HepG2 (cell line): ENCODE results near the gene NELFCD. TPM values are rescaled to one million over a fixed set of nuclear protein-coding genes. Genes with fewer than 3 reads are reported as not detected.

Source experiments
- ELF3 ChIP-seq: IDR thresholded peaks from 2 replicates; pipeline ENCODE4 v1.6.1; 2016; ENCODE audit warnings: missing genetic modification reagents, missing compliant biosample characterization
- HOXA3 ChIP-seq: sonication (generic); formaldehyde crosslinking; IDR thresholded peaks from 2 replicates; pipeline ENCODE4 v1.5.0; 2020; ENCODE audit warnings: missing genetic modification reagents
- HOXA7 ChIP-seq: sonication (generic); formaldehyde crosslinking; IDR thresholded peaks from 2 replicates; pipeline ENCODE4 v1.8.1; 2022; ENCODE audit warnings: mild to moderate bottlenecking, missing genetic modification reagents, moderate library complexity
- MAX ChIP-seq: IDR thresholded peaks from 2 replicates; pipeline ENCODE4 v1.6.1; 2012; ENCODE audit warnings: inconsistent platforms
- MEIS1 ChIP-seq: sonication (generic); formaldehyde crosslinking; IDR thresholded peaks from 2 replicates; pipeline ENCODE4 v1.9.0; 2021; ENCODE audit warnings: mild to moderate bottlenecking, missing genetic modification reagents, moderate library complexity, borderline replicate concordance
- MIER3 ChIP-seq: IDR thresholded peaks from 2 replicates; pipeline ENCODE4 v1.6.1; 2016; ENCODE audit warnings: missing compliant biosample characterization, borderline replicate concordance
- NFIB ChIP-seq: sonication (generic); formaldehyde crosslinking; IDR thresholded peaks from 2 replicates; pipeline ENCODE4 v1.9.0; 2021; ENCODE audit warnings: missing genetic modification reagents, mild to moderate bottlenecking, borderline replicate concordance
- PAX8 ChIP-seq: sonication (generic); formaldehyde crosslinking; IDR thresholded peaks from 2 replicates; pipeline ENCODE4 v1.8.0; 2022; ENCODE audit warnings: mild to moderate bottlenecking, missing genetic modification reagents, borderline replicate concordance
- SOX5 ChIP-seq: IDR thresholded peaks from 2 replicates; pipeline ENCODE4 v1.6.1; 2016; ENCODE audit warnings: borderline replicate concordance
- STAT6 ChIP-seq: sonication (generic); formaldehyde crosslinking; IDR thresholded peaks from 2 replicates; pipeline ENCODE4 v1.4.0; 2020; ENCODE audit warnings: missing genetic modification reagents, mild to moderate bottlenecking, borderline replicate concordance
- TCF7 ChIP-seq: sonication (generic); IDR thresholded peaks from 2 replicates; pipeline ENCODE4 v1.6.1; 2016; ENCODE audit warnings: antibody characterized with exemption, low read depth
- TOPORS ChIP-seq: sonication (generic); formaldehyde crosslinking; IDR thresholded peaks from 2 replicates; pipeline ENCODE4 v1.8.0; 2023; ENCODE audit warnings: mild to moderate bottlenecking, missing genetic modification reagents
- TSC22D2 ChIP-seq: sonication (generic); formaldehyde crosslinking; IDR thresholded peaks from 2 replicates; pipeline ENCODE4 v1.5.1; 2020; ENCODE audit warnings: missing genetic modification reagents, mild to moderate bottlenecking, borderline replicate concordance
- ZGPAT ChIP-seq: IDR thresholded peaks from 2 replicates; pipeline ENCODE4 v1.6.1; 2016; ENCODE audit warnings: mild to moderate bottlenecking
- ZNF17 ChIP-seq: sonication (generic); formaldehyde crosslinking; IDR thresholded peaks from 2 replicates; pipeline ENCODE4 v1.5.0; 2020; ENCODE audit warnings: mild to moderate bottlenecking, missing genetic modification reagents
- ZNF280B ChIP-seq: sonication (generic); formaldehyde crosslinking; IDR thresholded peaks from 2 replicates; pipeline ENCODE4 v1.5.0; 2020; ENCODE audit warnings: missing genetic modification reagents, mild to moderate bottlenecking, borderline replicate concordance
- ZNF281 ChIP-seq: sonication (generic); formaldehyde crosslinking; IDR thresholded peaks from 2 replicates; pipeline ENCODE4 v1.4.0; 2020; ENCODE audit warnings: missing genetic modification reagents, borderline replicate concordance
- ZNF383 ChIP-seq: sonication (generic); formaldehyde crosslinking; IDR thresholded peaks from 2 replicates; pipeline ENCODE4 v1.4.0; 2020; ENCODE audit warnings: missing genetic modification reagents, mild to moderate bottlenecking, borderline replicate concordance
- ZSCAN21 ChIP-seq: sonication (generic); formaldehyde crosslinking; IDR thresholded peaks from 2 replicates; pipeline ENCODE4 v1.8.0; 2022; ENCODE audit warnings: mild to moderate bottlenecking, missing genetic modification reagents, moderate library complexity, borderline replicate concordance
- polyA plus RNA-seq, 8 experiments: library from polyadenylated mRNA; depleted of rRNA in 3 of 8; stranded (reverse) in 7 of 8; unstranded in 1 of 8; fragments of >200 nt; fragmentation: Illumina TruSeq in 4 of 8; extraction: Trizol in 4 of 8; gene quantifications; 2 replicates each; pipeline versions ENCODE4 v1.2.1 to v1.2.3, GENCODE V29; 2011 to 2016; ENCODE audit warnings: low read depth in 4 of 8, missing spikeins in 1 of 8, mixed read lengths in 1 of 8; ENCODE audit not compliant: insufficient read depth in 1 of 8
- total RNA-seq, 5 experiments: library from RNA; depleted of rRNA; stranded (reverse); fragments of >200 nt; fragmentation: Illumina TruSeq; extraction: Trizol; gene quantifications; 2 replicates each; pipeline ENCODE4 v1.2.3, GENCODE V29; 2016; ENCODE audit warnings: low read depth in 1 of 5

NELFCD gene
- total and polyA plus RNA-seq, 2 of the 13 experiments (the other 11 are each of a cell fraction or from before 2014, with no cell fraction given) = 159 to 203 TPM

- peak; percentile 67 for TF ChIP-seq ELF3
- 0 out of 2 replicates have a peak, but pooled peaks have one; percentile 14 for TF ChIP-seq HOXA3 (CRISPR knock-in tag)
- no peak for TF ChIP-seq STAT6 (CRISPR knock-in tag)
- 0 out of 2 replicates have a peak, but pooled peaks have one; percentile 30 for TF ChIP-seq TOPORS
- peak; percentile 30; the same call in 1 of the 2 replicates for TF ChIP-seq ZSCAN21
- 0 out of 2 replicates have a peak, but pooled peaks have one; percentile 39 for TF ChIP-seq MIER3 (CRISPR knock-in tag)
- TF ChIP-seq HOXA7 (CRISPR knock-in tag) = no peak
- TF ChIP-seq ZNF17 (CRISPR knock-in tag) = no peak
- no peak for TF ChIP-seq NFIB
- TF ChIP-seq ZNF280B (CRISPR knock-in tag) = no peak
- peak; percentile 74 for TF ChIP-seq TCF7
- no peak for TF ChIP-seq SOX5 (CRISPR knock-in tag)
- TF ChIP-seq MEIS1 = no peak; the same call in 1 of the 2 replicates
- TF ChIP-seq ZNF383 (CRISPR knock-in tag) = no peak
- TF ChIP-seq PAX8 (CRISPR knock-in tag) = no peak
- no peak for TF ChIP-seq ZNF281 (CRISPR knock-in tag)
- TF ChIP-seq TSC22D2 (CRISPR knock-in tag) = no peak
- TF ChIP-seq ZGPAT (CRISPR knock-in tag) = peak; percentile 65; the same call in 1 of the 2 replicates
- TF ChIP-seq MAX = peak; percentile 39; the same call in 1 of the 2 replicates
Measured at GRCh38 chr20:59004763-59005522, 23.9 kb downstream of the NELFCD start (continued).
